Fibroblast of lung (primary cell): Measurements from ENCODE around the gene WDR75.

Source experiments
- CTCF ChIP-seq, 2 donors: IDR thresholded peaks in 1 of 2; conservative IDR thresholded peaks in 1 of 2; 1 replicate in 1 of 2; 2 replicates in 1 of 2; pipeline ENCODE4 v1.5.1; 2011 to 2012; ENCODE audit warnings: low read length in 2 of 2, control low read depth in 1 of 2, inconsistent platforms in 1 of 2, low read depth in 1 of 2, mild to moderate bottlenecking in 1 of 2
- EZH2 ChIP-seq: IDR thresholded peaks from 2 replicates; pipeline ENCODE4 v1.5.1; 2012; ENCODE audit warnings: low read length, control low read depth, mild to moderate bottlenecking; ENCODE audit errors: missing control alignments

GRCh38 chr2:189467160-189467559, 25.9 kb downstream of the WDR75 start:
- TF ChIP-seq CTCF (conservative IDR thresholded peaks at IDR 0.05 in 1 of 2, IDR thresholded peaks at IDR 0.05 in 1 of 2; ENCODE audit: low read depth in 1 of 2, low read length in 2 of 2) (no peak), EZH2 (no peak)
